NCI-H748 treated with DMSO at 0.1 percent for 48 hours (cell line): ENCODE results near the gene RBBP6.
A peak's percentile ranks its signal among the peaks of the same experiment; 100 is the strongest.

ENCODE experiments used
- DNase-seq: peaks from one replicate; lab custom pipeline; 2025; lab: John Stamatoyannopoulos, UW

Gene RBBP6

DNA sequence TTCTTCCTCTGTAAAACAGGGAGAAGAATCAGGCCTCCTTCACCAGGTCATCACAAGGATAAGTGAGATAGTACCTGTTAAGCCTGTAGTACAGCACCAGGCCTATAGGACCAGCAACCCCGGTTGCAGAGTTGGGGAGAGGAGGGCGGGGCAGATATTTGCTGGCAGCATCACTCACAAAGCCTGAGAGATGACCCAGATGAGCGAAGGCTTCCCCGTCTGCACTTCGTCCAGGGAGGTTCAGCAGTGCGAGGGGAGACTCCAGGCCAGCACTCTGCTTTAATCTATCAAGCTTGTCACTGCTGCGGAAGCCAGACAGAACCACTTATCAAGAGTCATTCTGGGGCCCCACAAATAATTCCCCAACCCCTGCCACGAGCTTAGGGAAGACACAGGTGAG lies 15.8 kb upstream of the RBBP6 start:
- DNase-seq = no peak

DNA sequence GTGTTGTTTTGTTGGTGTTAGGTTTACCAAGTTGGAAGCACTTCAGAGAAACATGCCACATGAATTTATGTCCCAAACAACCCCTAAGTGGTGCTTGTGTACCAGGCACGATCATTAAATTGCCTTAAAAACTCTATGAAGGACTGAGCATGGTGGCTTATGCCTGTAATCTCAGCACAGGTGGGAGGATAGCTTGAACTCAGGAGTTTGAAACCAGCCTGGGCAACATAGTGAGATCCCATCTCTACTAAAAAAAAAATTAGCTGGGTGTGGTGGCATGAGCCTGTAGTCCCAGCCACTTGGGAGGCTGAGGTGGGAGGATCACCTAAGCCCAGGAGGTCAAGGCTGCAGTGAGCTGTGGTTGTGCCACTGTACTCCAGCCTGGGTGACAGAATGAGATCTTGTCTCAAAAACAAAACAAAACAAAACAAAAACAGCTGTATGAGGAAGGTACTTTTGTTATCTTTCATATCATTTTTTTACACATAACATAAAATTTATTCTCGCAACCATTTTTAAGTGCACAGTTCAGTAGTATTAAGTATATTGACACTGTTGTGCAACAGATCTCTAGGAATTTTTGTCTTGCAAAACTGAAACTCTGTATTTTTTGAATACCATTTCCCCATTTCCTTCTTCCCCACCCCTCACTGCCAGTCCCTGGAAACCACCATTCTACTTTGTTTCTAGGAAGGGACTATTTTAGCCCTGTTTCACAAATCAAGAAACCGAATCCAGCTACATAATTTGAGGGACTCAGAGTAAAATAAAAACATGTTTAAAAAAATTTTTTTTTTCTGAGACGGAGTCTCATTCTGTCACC lies 14.3 kb upstream of the RBBP6 start:
- no peak for DNase-seq

DNA sequence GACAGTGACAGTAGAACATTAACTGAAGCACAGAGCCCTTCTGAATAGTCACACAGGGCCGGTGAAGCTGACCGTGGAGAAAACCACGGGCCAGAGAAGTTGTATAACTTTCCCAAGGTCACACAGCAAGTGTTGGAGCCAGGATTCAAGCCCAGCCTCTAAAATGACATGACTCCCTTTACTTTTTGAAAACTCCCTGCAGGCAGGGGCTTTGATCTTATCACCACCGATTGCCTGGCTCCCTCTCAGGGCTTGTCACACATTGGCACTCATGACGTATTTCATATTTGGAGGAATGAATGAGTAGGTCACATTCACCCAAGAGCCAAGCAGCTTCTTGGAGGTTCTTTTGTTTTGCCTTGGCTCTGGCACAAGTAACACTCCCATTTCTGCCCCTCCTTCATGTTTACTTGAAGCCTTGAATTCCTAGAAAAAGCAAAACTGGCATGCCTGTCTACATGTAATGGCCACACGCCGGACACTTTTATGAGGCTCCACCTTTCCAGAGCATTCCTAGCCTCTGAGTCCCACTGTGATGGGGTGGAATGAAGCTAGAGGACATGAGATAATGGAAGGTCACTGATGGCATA lies 13.3 kb upstream of the RBBP6 start:
- no peak for DNase-seq

DNA sequence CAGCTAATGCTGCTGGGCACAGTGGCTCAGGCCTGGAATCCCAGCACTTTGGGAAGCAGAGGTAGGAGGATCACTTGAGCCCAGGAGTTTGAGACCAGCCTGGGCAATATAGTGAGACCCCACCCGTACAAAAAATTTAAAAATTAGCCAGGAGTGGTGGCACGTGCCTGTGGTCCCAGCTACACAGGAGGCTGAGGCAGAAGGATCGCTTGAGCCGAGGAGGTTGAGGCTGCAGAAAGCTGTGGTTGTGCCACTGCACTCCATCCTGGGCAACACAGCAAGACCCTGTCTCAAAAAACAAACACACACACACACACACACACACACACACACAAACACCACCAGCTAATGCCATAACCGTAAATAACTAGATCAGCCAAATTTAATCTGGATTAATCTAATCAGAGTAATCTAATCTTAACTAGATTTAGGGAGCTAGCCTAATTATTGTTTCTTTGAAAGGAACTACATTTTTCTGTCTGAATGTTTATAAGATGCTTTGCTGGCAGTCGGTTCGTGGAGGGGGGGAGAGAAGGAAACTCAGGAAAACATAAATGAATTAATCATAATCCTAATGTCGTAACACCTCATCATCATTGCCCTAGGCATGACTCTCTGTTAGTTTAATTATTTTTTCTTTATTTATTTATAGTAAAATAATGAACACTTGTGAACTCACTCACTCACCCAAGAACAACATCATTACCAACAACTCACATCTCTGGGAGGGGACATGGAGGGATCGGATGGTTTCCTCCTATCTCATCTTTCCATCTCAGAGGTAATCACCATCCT lies 12.5 kb upstream of the RBBP6 start:
- no peak for DNase-seq

DNA sequence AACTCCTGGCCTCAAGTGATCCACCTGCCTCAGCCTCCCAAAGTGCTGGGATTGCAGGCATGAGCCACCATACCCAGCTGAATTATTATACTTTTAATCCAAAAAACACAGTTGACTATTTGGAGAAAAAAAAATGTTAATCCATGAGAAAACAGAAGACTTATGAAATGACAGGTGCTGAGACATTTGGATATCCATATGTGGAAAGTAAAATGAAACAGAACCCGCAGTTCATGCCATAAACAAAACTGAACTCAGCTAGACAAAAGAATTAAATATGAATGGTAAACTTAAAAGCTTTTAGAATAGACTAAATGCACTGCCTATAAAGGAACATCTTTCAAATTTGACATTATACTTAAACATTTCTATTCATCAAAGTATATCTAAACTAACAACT lies 8.2 kb upstream of the RBBP6 start:
- no peak for DNase-seq

DNA sequence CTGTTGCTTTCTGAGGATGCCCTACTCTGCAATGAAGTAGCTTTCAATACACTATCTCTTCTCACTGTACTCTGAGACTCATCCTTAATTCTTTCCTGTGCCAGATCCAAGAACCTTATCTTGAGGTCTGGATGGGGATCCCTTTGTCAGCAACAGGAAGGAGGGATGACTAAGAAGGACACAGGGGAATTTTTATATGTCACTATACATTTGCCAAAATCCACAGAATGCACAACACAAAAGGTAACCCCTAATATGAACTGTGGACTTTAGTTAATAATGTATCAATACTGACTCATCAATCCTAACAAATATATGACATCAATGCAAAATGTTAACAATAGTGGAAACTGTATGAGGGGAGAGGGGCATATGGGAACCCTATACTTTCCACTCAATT lies 4.7 kb upstream of the RBBP6 start:
- DNase-seq = no peak

DNA sequence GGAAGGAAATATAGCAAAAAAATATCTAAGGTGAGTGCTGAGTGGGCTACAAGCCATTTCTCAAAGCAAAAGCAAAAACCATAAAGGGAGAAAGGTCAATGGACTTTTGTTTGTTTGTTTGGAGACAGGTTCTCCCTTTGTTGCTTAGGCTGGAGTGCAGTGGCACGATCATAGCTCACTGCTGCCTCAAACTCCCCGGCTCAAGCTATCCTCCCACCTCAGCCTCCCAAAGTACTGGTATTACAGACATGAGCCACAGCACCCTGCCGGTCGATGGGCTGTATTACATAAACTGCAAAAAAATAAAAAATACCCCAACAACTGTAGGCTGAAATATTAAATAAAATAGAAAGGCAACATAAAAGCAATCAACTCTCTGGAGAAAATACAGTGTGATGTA lies 3.5 kb upstream of the RBBP6 start:
- no peak for DNase-seq

DNA sequence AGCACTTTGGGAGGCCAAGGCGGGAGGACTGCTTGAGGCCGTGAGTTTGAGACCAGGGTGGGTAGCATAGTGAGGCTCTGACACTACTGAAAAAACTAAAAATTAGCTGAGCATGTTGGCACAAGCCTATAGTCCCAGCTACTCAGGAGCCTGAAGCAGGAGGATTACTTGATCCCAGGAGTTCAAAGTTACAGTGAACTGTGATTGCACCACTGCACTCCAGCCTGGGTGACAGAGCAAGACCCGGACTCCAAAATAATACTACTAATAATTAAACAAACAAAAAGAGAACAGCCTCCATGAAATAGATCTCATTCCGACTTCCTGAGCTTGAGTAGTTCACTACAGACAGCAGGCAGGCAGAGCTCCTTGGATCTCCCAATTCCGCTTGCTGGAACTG lies 2.7 kb upstream of the RBBP6 start:
- DNase-seq = no peak

DNA sequence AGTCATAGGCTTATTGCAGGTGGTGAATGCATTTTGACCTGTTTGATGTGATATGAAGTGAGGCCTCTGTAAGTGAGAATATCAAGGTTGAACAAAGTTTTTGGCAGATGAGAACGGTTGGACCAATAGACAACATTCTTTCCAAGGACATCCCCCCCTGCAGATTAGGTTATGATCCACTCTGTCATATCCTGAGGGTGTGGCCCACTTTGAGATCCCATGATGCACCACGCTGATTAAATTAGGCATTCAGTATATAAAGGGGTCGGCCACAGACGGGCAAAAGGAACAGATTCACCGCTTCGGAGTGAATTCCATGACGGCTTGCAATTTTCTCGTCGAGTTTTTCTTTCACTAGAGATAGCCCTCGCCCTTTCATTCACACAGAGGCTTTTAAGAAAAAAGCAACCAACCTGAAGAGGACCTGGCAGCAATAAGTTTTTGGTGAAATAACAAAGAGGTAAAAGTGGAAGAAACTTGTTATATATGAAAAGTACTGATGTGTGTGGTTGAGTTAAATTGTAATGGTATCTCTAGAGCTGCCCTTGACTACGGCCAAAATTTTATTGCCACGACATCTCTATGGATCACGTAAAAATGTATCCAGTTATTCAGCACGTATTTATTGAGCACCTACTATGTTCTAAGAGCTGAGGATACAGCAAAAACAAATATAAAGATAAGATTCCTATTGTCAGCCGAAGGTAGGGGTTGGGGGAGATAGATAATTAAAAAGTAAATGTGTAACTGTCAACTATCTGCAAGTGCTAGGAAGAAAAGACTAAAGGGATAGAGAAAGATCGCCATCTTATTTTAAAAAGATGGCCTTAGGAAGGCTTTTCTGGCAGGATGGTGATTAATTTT lies 1.7 kb upstream of the RBBP6 start:
- DNase-seq = no peak

DNA sequence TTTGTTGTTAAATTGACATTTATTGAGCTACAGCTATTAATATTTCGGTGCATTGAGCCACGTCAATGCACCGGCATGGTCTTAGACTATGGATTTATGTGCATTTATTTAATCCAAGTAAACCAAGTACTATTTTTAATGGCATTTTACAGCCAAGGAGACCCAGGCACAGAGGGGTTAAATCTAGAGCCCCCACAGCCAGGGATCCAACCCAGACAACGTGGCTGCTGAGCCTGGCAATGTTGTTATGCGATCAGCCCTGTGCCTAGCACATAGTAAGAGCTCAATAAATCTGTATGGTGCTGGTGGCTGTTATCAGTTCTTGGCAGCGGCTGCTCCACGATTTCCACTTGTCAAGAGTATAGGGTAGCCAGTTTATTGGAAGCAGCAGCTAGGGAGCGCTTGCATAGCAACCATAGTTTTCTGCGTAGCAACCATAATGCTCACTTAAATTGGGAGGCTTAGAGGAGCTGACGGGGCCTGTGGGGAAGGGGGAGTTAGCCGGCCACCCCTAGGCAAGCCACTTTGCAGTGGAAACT lies 541 bp upstream of the RBBP6 start:
- no peak for DNase-seq

DNA sequence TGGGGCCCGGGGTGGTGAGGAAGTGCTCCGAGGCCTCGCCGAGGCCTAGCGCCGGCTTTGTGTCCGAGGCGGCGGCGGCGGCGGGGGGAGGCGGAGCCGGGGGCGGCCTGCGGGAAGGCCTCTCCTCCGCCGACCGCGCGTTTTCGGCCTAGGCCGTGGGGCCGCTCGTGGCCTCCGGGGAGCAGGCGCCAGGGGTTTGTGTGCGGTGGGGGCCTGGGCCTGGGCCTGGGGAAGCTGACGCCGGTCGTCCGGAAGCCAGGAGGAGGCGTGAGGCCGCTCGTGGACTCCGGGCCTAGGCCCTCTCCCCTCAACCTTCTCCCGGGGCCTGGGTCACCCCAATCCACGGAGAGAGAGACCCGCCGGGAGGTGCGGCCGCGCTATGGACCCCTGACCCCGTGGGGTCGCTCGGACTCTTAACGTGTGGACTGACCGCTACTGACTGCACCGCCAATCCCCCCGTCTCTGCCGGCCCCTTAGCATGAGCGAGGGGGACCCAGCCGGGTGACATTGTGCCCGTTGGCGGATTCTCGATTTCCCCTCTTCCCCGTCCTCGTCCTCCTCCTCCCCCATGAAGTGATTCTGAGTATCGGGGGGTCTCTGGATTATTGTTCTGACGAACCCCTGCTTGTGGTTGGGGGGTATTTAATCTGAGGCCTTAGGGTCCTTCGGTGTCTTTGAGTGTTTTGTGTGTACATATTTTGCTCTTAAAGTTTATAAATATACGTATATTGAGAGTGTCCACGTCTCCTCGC lies 660 bp downstream of the RBBP6 start:
- no peak for DNase-seq

DNA sequence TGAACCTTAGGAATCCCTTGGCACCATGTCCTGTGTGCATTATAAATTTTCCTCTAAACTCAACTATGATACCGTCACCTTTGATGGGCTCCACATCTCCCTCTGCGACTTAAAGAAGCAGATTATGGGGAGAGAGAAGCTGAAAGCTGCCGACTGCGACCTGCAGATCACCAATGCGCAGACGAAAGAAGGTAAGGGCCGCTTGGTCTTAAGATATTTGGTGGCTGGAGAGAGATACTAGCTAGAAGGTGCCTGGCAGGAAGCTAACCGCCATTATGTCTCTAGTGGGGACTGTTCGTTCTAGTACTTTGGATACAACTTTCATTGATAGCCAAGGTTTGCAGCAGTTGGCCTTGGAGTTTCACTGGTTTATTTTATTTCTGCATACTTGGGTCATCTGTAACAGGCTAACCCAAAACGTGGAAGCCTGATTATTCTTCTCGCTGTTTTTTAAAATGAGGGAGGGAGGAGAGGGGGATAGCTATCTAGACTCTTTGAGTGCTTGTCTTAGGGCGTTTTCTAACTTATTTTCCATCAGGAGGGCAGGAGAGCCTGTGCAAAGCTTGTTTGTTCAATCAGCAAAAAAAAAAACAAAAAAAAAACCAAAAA lies 1.3 kb downstream of the RBBP6 start:
- DNase-seq = no peak

DNA sequence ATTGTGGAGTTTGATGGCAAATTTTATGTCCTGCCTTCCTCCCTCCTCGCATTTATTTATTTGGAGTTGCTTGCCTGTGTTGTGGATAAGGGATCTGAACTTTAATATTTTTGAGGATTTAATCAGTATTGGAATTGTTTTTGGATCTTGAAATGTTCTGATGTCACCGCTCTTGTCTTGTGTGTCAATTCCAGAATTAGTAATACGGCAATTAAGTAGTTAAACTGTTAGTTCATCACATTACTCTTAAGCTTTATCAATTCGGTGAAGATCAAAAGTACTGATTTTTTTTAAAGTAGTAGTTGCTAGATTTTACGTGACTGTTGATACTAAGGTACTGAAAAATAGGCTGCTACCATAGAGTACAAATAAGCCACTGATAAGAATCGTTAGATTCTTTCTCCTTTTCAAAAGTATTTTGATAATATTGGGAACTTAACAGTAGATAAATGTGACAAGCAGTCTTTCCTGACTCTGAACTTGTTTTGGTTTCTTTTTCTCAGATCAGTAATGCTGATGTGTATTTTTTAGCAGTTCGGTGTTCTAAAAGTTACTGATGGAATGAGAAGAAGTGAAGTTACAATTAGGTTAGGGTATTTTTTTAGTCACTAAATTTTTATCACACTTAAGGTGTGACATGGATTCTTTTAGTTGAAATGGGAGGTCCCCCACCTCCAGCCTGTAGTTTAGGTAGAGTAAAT lies 2.0 kb downstream of the RBBP6 start:
- no peak for DNase-seq

DNA sequence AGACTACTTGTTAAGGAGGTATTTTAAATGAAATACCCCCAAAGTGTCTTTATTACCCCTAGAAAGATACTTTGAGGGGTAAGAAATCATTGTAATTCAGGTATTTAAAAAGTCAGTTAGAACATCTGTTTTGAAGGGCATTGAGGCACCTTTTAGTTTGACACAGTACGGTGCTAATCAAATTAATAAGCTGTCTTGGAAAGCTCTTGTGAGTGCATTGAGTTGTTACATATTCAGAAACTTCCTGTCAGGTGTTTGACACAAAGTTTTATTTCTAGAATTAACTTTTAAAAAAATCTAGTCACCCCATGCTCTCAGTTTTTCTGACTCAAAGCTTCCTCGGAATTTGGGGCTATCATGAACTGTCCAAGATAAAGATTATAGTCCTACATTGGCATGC lies 4.6 kb downstream of the RBBP6 start:
- DNase-seq = no peak

DNA sequence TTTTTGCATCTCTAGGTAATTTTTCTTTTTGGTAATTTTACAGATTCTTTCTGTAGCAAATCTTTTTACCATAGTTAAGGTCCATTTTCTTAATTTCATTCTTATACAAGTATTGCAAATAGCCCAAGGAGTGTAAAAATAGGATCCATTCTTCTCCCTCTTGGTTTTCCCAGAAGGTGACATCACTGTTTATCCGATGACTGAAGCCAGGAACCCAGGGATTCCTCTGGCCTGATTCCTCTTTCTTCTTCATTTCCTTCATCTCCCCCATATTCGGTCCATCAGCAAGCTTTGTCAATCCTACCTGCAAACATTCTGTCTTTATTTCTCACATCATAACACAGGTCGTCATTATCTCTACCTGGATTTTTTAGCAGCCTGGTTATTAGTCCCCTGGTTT lies 5.3 kb downstream of the RBBP6 start:
- DNase-seq = no peak

DNA sequence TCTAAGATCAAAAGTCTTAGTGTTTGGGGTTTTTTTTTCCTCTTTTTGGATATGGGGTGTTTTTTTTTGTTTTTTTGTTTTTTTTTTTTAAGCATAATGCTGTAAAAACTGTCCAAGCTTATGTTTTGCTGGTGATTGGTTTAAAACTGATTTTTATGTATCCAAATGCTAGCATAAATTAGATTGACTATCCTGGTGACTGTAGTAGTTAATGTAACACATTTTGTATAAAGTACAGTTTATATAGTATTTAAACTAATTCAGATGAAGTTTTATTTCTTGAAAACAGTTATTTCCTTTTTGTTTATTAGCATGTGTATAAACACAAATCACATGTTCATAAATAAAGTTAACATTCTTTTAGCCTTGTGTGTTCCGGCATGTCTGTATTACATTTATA lies 10.9 kb downstream of the RBBP6 start:
- DNase-seq = no peak

DNA sequence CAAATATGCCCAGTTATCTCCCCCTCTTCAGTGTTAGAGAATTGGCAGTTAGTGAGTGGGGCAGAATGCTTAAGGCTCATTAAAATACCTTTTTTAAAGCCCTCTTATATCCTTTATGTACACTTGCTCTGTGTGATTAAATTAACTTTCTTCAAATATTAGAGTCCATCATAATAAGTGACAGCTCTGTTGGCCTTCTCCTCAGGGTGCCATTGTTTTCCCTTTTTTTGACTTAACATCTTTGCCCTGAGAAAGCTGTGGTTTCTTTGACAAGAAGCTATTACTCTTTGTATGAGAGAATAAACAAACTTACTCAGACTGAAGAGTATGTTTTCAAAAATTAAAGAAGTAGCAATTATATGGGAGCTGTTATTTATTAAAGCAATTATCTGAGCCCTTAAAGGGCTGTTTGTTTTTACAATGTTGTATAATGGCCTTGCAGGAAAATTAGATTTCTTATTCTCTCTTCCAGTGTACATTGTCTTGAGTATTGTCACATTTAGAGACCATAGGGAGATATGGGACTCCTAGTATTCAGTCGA lies 13.4 kb downstream of the RBBP6 start:
- DNase-seq = peak; percentile 44

DNA sequence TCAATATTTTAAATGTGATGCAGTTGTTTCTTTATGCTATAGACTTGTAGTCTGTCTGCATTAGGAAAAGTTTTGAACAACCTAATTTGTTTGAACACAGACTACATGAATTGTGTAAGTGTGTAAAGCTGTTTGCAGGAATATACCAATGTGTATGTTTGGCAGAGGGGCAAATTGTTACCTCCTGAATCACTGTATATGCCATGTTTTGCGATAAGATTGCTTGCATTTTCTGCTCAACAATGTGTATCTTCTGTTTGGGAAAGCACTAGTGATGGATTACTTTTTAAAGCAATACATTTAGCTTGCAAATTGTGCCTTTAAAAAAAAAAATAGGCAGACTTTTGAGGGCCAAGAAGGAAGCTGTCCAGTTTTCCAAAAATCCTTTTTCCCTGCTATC lies 14.6 kb downstream of the RBBP6 start:
- DNase-seq = no peak

DNA sequence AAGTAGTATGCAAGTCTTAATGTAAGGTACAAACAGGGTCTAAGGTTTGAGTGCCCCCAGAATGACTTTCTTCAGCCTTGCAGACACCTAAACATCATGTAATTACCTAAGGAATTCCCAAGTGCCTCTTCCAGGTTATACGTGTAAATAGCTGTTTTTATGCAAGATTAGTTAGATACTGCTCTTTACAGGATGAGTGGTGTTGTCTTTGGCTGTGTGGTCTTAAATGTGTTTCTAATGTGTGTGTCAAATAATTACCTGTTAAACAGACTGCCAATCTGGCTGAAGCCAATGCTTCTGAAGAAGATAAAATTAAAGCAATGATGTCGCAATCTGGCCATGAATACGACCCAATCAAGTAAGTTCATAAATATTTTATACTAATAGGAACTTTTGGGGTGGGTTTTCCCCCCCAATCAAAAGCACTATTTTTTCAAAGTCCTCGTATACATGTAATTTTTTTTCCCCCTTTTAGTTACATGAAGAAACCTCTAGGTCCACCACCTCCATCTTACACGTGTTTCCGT lies 16.0 kb downstream of the RBBP6 start:
- no peak for DNase-seq

DNA sequence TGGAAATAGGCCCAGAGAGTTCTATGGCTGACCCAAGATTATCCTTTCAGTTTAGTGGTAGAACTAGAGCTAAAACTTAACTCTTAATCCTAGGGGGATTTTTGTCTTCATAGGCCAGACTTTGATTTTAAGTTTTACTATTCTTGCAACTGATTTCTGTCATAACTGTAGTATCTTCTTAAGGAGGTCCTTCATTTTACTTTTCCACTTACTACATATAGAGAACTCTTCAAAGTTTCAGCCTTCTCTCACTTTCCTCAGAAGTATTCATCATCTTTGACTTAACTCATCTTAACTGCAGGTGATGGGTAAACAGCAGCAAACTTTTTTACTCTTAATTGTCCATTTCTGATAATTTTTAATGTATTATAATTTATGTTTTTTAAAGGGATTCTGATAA lies 23.4 kb downstream of the RBBP6 start:
- no peak for DNase-seq
